ENCODE results near the gene SPATA20.
A peak's percentile ranks its signal among the peaks of the same experiment; 100 is the strongest.

Gene SPATA20

DNA sequence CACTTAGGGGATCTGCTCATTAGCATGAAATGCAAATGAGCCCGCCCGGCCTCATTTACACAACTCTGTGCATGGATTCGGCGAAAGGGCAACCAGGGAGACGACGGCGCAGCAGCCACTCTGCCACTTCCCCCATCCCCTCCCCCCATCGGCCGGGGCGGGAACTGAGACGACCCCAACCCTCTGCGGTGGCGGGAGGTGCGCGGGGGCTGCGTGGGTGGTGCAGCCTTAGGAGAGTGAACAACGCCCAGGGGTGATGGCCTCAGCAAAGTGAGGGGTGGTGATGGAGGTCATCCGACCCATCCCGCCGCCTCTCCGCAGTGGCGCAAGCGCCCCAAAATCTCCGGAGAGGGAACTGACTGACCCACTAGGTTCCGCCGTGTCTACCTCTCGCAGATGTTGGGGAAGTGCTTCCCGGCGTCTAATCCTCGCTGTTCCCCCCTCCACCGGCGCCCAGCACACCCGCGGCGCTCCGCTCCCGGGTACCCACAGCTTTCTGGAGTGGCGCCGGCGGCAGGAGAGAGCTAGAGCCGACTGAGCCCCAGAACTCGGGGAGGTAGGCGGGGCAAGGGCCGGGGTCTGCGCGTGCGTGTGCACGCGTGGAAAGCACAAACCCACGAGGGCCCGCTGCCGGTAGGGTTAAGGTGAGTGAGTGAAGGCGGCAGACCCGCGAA lies 12.1 kb downstream of the SPATA20 start:
- no peak for DNase-seq (ENCODE audit: low read depth in 2 of 2)

DNA sequence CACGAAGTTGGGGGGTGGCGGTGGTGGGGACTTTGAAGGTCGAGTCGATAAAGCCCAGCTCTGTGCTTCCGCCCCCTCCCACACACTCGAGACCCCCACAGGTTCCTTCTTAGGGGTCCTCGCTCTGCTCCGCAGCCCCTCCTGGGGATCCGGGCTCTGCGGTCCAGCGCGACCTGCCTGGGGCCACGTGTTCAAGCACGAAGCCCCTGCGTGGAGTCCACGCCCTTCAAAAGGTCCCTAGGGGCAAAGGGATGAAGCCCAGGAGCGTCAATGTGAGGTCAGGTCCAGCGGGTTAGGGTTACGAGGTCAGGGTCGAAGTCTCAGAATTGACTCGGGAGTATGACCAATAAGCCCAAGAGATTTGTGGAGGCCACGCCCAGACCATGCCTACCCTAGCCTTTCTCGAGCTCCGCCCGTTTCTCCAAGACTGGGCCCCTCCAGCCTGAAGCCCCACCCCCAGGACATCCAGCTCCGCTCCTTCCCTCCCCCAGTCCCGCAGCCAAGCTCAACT lies 12.8 kb downstream of the SPATA20 start:
- DNase-seq (ENCODE audit: low read depth in 2 of 2) = no peak

DNA sequence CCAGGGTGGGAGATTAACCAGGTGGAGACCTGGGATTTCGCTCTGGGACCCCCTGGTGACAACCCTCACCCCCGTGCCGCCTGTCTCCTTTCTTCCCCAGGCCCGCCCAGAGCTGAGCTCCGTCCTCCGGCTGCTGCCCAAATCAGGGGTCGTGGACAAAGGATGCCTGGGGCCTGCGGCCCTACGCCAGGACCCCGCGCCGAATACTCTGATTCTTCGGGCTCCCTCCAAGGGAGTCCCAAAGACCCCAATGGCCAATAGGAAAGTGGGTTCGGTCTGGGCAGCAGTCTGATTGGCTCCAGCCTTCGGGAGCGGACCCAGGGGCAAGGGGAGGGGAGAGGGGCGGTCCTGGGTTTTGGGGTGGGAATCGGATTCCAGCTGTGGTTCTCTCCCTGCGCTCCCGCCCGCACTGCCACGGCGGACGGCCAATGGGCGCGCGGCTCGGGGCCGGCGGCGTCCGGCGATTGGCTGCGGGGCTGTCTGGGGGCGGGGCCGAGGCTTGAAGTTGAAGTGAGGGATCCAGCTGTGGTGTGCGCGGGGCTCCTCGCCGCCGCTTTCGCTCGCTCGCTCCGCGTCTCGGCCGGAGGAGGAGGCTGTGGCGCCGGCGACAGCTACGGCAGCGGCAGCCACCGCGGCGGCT lies 13.3 kb downstream of the SPATA20 start, which contains the start of gene CACNA1G:
CACNA1G (plus strand) TSS at position 531 of the 640 bp plus-strand sequence. CDS start 745 bp downstream, outside the sequence.
- DNase-seq (ENCODE audit: low read depth in 2 of 2) = peak; percentile 61 to 72

DNA sequence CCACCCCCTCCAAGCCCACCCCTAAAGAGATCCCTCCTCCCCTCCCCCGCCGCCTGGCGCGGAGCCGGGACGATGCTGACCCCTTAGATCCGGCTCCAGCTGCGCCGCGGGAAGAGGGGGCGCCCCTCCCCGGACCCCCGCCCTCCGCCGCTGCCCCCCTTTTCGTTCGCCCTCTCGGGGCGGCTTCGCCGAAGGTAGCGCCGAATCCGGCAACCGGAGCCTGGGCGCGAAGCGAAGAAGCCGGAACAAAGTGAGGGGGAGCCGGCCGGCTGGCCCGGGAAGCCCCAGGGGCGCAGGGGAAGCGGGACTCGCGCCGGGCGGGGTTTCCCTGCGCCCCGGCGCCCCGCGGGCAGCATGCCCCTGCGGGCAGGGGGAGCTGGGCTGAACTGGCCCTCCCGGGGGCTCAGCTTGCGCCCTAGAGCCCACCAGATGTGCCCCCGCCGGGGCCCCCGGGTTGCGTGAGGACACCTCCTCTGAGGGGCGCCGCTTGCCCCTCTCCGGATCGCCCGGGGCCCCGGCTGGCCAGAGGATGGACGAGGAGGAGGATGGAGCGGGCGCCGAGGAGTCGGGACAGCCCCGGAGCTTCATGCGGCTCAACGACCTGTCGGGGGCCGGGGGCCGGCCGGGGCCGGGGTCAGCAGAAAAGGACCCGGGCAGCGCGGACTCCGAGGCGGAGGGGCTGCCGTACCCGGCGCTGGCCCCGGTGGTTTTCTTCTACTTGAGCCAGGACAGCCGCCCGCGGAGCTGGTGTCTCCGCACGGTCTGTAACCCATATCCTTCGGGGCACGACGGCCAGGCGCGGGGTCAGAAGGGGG lies 14.2 kb downstream of the SPATA20 start:
- DNase-seq (ENCODE audit: low read depth in 2 of 2) = no peak

DNA sequence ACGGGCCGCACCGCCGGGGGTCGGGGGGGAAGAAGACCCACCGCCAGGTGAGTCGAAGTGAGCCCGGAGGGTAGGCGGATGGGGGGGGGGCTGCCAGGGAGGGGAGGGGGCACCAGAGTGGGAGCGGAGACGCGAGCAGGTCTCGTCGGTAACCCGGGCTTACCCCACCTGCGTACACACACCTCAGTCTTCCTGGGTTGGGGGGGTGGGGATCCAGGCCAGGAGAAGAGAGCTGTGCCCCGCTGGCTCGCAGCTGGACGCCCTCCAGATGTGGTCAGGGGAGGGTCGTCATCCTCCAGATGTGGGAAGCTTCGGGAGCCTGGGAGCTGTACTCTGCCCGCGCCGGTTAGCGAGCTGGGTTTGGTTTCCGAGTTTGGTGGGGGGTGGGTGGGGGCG lies 14.8 kb downstream of the SPATA20 start:
- DNase-seq (ENCODE audit: low read depth in 2 of 2) = no peak

DNA sequence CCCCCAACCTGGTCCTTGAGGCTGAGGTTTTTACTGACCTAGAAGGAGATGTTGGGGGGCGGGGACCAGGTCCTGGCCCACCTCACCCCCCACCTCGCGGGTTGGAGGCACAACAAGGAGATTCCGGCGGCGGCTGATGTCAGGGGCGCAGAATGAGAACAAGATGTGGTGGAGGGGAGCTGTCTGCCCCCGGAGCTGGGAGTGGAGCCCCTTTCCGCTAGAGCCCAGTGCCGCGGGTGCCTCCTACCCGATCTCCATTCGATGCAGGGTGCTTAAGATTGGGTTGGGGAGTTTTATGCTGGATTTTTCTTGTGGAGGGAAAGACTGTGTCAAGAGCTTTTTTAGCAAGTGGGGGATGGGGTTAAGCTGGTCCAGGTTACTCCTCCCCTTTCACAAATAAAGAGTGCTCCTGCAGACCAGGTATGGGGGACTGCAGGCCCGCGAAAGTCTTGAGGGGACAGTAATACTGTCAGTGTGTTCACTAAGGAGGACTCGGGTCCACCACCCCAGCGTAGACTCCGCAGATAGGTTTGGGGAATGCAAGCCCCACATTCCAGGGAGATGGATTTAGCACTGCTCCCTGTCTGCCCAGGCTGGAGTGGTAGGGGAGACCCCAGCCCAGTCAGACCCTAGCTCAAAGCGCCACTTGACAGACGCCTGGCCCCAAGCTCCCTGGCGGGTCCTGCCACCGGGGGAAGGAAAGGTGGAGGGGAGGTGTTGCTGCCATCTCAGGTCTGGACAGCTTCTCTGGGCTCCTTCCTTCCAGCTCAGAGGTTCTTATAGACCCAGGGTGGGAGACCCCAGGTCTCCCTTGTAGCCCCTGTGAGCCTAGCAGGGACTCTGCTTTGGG lies 15.5 kb downstream of the SPATA20 start:
- no peak for DNase-seq (ENCODE audit: low read depth in 2 of 2)

DNA sequence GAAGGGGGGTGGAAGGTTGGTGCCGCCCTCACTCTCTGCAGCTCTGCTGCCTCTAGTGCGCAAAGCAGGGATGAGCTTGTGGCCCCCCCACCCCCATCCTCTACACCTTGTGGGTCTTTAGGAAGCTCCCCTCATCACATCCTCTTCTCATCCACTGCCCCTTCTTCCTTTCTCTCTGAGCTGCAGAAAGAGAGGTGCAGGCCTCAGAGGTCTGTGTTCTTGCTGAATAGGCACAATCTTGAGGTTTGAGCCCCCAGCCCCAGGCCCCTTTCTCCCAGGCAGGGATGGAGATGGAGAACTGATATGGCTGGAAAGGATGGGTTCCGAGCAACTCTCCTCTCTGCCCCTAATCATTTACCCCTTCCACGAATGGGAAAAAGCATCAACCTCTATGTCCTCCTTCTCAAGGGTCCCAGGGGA lies 16.1 kb downstream of the SPATA20 start:
- DNase-seq (ENCODE audit: low read depth in 2 of 2) = no peak

DNA sequence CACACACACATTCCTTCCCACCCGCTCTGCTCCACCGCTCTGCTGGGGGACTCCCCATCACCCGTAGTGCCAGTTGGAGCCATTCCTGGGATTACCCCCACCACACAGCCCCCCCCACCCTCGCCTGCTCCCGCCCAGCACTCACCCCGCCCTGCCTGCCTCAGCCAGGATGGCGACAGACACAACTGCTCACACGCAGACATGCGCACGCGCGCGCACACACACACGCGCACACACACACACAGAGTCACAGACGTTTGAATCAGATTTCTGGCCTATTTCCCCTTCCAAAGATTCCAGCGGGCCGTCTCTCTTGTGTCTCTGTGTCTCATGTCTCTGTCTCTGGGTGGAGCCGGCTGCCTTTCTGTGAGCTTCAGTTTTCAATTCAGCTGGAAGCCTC lies 17.9 kb downstream of the SPATA20 start:
- DNase-seq (ENCODE audit: low read depth in 2 of 2) = no peak

DNA sequence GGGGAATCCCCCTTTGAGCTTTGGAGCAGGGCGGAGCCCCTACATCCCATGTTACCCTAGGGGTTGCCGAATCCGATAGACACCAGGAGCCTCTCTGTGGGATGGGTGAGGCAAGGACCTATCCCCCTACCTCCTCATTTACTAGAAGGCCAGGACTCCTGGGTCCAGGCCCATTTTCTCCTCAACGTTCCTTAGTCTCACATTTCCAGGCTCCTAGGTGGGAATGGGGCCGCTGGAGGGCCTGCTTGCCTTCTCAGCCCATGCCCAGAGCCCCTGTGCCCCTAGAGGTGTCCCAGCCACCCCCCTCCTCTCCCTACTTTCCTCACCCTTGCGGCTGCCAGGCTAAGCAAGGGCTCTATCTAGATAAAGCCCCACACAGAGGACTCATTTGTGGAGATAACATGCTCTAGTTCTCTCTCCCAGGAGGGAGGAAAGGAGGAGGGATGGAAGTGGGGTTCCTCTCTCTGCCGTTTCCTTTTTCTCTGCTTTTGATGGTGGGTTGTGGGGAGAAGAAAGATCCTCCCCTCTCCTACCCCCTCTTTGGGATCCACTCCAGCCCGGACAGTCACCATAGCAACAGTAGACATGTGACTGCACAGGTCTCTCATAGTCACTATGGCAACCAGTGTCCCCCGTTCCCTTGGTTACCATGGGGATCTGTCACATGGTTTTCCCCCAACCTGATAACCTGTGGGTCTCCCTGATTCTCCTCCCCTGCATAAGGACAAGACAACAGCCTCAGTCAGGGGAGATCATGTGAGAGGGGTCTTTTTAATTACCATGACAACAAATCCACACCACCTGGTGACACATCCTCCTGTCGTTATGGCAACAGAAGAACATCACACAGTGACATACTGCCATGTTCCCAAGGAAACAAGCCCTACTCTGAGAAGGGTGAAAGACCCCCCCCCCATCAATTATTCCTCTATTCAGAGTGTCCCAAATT lies 18.7 kb downstream of the SPATA20 start:
- DNase-seq (ENCODE audit: low read depth in 2 of 2) = no peak

DNA sequence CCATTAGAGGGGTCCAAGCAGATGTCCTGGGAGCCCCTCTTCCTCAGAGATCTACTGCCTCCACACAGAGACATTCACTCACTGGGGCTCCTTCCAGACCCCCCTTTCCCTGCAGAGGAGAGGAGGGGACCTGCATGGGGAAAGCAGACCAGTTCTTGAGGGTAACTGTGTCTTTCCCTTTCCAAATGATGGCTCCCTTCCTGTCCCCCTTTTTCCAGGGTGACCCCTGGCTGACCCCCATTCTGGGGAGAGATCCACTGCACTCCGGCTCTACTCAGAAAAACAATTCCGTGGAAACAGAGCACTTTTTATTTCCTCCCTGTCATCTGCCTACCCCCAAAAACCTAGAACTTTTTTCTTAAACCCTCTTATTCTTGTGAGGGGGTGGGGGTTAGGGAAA lies 19.9 kb downstream of the SPATA20 start:
- no peak for DNase-seq (ENCODE audit: low read depth in 2 of 2)

DNA sequence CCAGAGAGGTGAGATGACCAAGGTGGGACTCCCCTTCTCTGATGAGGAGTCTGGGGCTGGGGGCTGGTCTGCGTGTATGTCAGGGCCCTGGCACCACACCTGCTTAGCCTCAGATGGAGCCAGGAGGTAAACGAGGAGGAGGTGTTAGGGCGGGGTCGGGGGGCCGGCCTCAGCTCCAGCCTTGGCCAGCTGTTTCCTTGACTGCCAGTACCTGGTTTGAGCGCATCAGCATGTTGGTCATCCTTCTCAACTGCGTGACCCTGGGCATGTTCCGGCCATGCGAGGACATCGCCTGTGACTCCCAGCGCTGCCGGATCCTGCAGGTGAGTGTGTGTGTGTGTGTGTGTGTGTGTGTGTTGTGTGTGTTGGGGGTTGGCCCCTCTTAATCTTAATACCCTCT lies 21.7 kb downstream of the SPATA20 start:
- DNase-seq (ENCODE audit: low read depth in 2 of 2) = no peak

DNA sequence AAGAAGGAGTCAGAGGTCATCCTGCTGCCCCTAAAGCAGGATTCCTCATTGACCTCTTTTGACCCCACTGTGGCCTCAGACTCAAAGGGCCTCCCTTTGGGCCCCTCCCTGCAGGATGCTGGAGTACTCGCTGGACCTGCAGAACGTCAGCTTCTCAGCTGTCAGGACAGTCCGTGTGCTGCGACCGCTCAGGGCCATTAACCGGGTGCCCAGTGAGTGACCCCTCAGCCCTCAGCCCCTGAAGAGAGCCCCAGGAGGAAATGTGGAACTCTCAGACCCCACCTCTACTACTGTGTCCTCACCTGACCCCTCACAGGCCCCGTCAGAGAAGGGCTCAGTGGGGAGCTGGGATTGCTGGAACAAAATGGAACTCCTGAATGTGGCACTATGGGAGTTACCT lies 22.6 kb downstream of the SPATA20 start:
- DNase-seq (ENCODE audit: low read depth in 2 of 2) = no peak

DNA sequence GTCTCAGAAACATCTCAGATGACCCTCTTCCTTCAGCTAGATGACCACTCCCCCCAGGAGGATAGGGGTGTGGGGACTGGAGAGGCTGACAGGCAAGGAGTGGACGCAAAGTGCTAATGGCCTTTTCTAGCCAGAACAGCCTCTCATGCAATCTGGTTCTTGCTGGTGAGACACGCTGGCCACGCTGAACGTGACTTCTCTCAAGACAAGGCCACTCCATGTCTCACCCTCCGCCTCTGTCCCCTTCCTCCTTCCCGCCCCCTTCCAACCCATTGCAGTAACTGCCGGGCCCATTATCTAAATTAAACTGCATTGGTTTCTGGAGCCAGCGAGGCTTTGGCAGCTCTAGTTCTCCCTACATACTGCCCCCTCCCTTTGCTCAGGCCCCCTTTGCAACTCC lies 23.1 kb downstream of the SPATA20 start:
- DNase-seq (ENCODE audit: low read depth in 2 of 2) = no peak

DNA sequence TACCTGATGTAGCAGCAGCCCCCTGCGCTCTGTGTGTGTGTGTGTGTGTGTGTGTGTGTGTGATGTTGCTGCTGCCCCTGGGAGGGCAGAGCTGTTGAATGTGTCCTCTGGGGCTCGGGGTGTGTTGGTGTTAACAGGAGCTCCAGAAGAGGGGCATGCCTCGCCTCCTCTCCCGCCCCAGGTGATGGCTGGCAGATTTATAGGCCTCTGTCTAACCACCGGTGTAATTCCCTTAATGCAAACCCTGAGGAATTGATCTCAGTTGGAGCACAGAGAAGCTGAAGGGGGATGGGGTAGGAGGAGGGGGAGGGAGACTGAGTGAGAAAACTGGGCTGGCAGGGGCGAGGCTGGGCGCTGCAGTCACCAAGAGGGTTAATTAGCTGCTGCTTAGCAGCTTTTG lies 23.6 kb downstream of the SPATA20 start:
- no peak for DNase-seq (ENCODE audit: low read depth in 2 of 2)

DNA sequence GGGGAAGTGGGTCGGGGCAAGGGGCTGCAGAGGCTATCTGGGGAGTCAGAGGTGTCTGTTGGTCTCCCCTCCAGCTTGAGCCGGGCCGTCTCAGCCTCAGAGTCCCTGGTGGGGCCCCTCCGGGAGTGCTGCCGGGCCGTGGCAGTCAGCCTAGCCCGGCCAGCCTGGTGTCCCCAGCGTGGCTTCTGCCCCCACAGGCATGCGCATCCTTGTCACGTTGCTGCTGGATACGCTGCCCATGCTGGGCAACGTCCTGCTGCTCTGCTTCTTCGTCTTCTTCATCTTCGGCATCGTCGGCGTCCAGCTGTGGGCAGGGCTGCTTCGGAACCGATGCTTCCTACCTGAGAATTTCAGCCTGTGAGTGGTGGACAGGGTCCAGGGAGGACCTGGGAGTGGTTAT lies 24.7 kb downstream of the SPATA20 start:
- DNase-seq (ENCODE audit: low read depth in 2 of 2) = no peak

DNA sequence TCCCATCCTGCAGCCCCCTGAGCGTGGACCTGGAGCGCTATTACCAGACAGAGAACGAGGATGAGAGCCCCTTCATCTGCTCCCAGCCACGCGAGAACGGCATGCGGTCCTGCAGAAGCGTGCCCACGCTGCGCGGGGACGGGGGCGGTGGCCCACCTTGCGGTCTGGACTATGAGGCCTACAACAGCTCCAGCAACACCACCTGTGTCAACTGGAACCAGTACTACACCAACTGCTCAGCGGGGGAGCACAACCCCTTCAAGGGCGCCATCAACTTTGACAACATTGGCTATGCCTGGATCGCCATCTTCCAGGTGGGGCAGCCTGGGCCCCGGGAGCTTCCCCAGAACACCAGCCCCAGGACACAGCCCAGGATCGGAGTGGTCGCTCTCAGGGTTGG lies 25.6 kb downstream of the SPATA20 start:
- no peak for DNase-seq (ENCODE audit: low read depth in 2 of 2)

DNA sequence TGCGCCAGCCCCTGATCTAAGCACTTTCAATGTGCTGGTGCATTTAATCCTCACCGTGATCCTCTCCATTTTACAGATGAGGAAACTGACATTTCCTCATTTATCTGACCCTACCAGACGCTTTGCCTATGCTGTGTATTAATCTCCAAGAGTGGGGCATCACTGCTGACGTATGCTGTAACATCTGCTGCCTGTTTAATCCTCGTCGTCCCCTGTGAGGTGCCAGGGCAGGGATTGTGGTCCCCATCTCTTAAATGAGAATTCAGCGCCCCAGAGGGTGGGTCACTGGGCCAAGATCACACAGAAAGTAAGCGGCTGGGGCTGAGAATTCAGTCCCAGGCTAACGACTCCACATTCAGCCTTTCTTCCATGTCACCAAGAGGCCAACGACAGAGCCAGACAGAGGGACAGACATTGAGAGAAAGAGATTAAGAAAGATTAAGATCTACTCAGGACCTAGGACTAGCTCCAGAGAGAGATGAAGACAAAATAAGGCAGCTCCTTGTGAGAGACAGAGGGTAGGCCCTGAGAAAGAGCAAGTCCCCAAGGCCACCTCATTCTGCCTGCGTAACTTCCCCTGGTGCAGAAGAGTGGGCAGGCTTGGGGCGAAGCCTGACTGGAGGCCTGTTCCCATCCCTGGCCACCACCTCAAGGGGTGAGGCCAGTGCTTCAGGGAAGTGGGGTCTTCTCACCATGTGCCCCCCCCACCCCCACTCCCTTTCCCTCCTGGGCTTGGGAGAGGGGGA lies 27.1 kb downstream of the SPATA20 start:
- DNase-seq (ENCODE audit: low read depth in 2 of 2) = no peak

DNA sequence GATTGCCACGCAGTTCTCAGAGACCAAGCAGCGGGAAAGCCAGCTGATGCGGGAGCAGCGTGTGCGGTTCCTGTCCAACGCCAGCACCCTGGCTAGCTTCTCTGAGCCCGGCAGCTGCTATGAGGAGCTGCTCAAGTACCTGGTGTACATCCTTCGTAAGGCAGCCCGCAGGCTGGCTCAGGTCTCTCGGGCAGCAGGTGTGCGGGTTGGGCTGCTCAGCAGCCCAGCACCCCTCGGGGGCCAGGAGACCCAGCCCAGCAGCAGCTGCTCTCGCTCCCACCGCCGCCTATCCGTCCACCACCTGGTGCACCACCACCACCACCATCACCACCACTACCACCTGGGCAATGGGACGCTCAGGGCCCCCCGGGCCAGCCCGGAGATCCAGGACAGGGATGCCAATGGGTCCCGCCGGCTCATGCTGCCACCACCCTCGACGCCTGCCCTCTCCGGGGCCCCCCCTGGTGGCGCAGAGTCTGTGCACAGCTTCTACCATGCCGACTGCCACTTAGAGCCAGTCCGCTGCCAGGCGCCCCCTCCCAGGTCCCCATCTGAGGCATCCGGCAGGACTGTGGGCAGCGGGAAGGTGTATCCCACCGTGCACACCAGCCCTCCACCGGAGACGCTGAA lies 28.7 kb downstream of the SPATA20 start:
- no peak for DNase-seq (ENCODE audit: low read depth in 2 of 2)

DNA sequence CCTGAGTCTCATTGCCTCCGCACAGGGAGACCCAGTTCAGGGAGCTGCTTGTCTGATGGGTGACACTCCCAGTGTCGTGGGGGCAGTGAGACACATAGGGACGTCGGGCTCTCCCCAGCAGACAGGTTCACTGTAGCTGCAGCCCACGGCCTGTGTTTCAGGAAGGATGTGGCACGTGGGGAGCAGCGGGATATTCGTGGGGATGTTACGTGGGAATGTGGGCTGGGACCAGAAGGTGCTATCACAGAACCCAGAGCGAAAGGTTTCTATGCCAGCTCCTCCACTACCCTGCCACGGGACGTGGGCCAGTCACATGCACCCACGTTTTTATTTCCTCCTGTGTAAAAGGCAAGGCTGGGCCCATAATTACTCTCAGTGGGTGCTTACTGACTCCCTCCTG lies 29.9 kb downstream of the SPATA20 start:
- DNase-seq (ENCODE audit: low read depth in 2 of 2) = no peak

Data from stimulated activated CD8-positive, alpha-beta memory T cell treated with anti-CD3 and anti-CD28 coated beads, Interleukin-15, amount 100 ng/mL, for 4 hours (primary cell).